ENCODE results near the gene SPATA3. TPM values are rescaled to one million over a fixed set of nuclear protein-coding genes. Genes with fewer than 3 reads are reported as not detected.

SPATA3 gene
- total and polyA plus RNA-seq, 2 experiments from 2014 or later = not detected

DNA sequence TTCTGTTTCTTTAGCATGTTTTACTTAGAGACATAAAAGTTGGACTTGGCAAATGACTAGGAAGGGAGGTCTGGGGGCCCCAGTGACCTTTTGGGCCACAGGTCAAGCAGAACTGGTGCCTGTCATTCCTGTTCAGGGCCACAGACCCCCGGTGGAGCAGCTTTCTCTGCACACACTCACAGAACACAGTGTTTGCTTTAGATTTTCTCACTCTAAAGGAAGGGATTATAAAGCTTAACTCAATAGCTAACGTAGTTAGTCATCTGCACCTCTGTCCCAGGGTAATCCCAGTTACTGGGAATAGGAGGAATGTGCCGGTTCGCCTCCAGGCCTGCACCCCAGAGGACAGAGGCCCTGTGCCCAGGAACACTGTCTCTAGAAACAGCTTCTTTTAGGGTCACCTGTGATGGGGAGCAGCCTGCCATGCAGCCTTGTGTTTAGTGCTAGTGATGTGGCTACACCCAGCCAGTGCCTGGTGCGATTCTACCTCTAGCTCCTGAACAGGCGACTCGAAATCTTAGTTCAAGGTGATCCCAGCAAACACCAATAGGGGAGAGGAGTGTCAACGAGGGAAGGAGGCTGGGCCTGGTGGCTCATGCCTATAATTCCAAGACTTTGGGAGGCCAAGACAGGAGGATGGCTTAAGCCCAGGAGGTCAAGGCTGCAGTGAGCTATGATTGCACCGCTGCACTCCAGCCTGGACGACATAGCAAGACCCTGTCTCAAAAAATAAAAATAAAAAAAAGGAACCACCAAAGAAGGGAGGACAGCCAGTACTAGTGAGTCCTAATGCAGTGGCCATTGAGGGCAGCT lies 11.6 kb downstream of the SPATA3 start:
- H3K4me3 ChIP-seq = no peak overlapping the region
- no peaks in the 10 kb centered on the region for H3K36me3 ChIP-seq (replicated peaks; ENCODE audit: insufficient read depth, low read depth)
- no peaks in the 10 kb centered on the region for H3K9me2 ChIP-seq (replicated peaks; ENCODE audit: insufficient read depth)
- DNase-seq (ENCODE audit: low spot score) = peak; percentile 32
- H3K4me1 ChIP-seq (ENCODE audit: insufficient read depth) = peaks cover 9% of the 10 kb centered on the region
- no peaks in the 10 kb centered on the region for H3K79me2 ChIP-seq
- no peaks in the 10 kb centered on the region for H3K9me3 ChIP-seq (ENCODE audit: low read depth)
- peak overlapping the region; percentile 66 for H3K27ac ChIP-seq
- no peaks in the 10 kb centered on the region for H3K27me3 ChIP-seq
- TF ChIP-seq, protein P1, sequence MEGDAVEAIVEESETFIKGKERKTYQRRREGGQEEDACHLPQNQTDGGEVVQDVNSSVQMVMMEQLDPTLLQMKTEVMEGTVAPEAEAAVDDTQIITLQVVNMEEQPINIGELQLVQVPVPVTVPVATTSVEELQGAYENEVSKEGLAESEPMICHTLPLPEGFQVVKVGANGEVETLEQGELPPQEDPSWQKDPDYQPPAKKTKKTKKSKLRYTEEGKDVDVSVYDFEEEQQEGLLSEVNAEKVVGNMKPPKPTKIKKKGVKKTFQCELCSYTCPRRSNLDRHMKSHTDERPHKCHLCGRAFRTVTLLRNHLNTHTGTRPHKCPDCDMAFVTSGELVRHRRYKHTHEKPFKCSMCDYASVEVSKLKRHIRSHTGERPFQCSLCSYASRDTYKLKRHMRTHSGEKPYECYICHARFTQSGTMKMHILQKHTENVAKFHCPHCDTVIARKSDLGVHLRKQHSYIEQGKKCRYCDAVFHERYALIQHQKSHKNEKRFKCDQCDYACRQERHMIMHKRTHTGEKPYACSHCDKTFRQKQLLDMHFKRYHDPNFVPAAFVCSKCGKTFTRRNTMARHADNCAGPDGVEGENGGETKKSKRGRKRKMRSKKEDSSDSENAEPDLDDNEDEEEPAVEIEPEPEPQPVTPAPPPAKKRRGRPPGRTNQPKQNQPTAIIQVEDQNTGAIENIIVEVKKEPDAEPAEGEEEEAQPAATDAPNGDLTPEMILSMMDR (IDR thresholded peaks at IDR 0.05; ENCODE audit: poor library complexity) = no peak
- WGBS (ENCODE audit: low lambda C conversion rate, missing lambda C conversion rate) = 57% methylated on average over 10 of the region's 10 CpGs
- no peak overlapping the region for H3K4me2 ChIP-seq
- no peaks in the 10 kb centered on the region for H4K20me1 ChIP-seq (ENCODE audit: insufficient read depth, poor library complexity, severe bottlenecking)
- H2AFZ ChIP-seq = no peak overlapping the region

DNA sequence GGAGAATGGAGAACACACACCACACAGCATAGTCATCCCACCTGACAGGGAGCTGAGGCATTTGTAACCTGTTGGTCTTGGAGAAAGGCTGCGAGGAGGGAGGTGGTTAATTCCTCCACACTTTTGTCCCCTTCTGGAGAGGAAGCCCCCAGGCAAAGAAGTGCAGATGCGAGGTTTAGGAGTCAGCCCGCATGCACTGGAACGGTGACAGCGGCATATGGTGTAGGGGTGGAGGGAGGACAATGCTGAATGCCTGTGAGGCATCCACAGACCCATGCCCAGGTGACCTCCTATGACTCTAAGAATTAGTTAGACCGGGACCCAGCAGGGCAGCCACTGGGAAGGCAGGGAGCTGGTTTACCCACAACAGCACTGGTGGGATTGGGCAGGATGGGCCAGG lies 12.2 kb downstream of the SPATA3 start:
- Histone ChIP-seq H3K4me1 (ENCODE audit: insufficient read depth) (peaks cover 9% of the 10 kb centered on the region), H3K27me3 (no peaks in the 10 kb centered on the region), H4K20me1 (ENCODE audit: insufficient read depth, poor library complexity, severe bottlenecking) (no peaks in the 10 kb centered on the region), H3K4me3 (no peak overlapping the region), H3K9me2 (replicated peaks; ENCODE audit: insufficient read depth) (no peaks in the 10 kb centered on the region), H3K79me2 (no peaks in the 10 kb centered on the region), H3K9me3 (ENCODE audit: low read depth) (no peaks in the 10 kb centered on the region), H3K4me2 (no peak overlapping the region), H3K27ac (peak overlapping the region; percentile 66), H3K36me3 (replicated peaks; ENCODE audit: insufficient read depth, low read depth) (no peaks in the 10 kb centered on the region), H2AFZ (no peak overlapping the region)
- TF ChIP-seq EZH2phosphoT487 (IDR thresholded peaks at IDR 0.05; ENCODE audit: low read depth, severe bottlenecking, unreplicated experiment) (no peak), EZH2 (IDR thresholded peaks at IDR 0.05; ENCODE audit: borderline replicate concordance) (no peak)
- TF ChIP-seq, protein P1 (IDR thresholded peaks at IDR 0.05; ENCODE audit: poor library complexity) = no peak
- 86% methylated on average over 6 of the region's 6 CpGs for WGBS (ENCODE audit: low lambda C conversion rate, missing lambda C conversion rate)
- DNase-seq (ENCODE audit: low spot score) = no peak

DNA sequence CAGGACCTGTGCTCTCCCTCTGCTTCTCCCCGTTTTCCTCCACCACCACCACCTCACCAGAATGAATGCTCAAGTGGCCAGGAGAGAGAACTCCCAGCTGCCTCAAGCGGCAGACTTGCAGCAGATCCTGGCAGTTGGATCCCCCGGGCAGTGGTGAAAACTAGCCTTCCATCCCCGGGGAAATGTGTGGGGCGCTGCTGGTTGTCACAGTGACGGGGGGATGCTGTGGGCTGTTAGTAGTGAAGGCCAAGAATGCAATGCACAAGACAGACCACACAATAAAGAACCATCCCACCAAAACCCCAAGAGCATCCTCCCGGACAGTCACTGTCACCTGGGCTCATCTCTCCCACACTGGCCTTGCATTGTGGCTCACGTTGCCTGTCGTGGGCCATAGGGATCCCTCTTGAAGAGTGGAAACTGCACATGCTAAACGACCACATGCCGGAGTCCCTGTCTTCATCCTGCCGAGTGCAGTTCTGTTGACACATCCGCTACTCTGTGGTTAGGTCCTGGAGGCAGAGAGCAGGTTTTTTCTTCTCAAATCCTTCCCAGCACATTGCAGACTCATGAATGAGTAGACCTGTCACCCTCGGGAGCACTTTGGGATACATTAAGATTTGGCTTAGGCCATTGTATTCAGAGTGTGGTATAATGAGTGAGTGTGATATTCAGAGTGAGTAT lies 13.5 kb downstream of the SPATA3 start:
- no peaks in the 10 kb centered on the region for H3K27me3 ChIP-seq
- no peaks in the 10 kb centered on the region for H3K79me2 ChIP-seq
- H3K4me2 ChIP-seq = no peak overlapping the region
- no peaks in the 10 kb centered on the region for H3K9me3 ChIP-seq (ENCODE audit: low read depth)
- no peaks in the 10 kb centered on the region for H4K20me1 ChIP-seq (ENCODE audit: insufficient read depth, poor library complexity, severe bottlenecking)
- H3K27ac ChIP-seq = no peak overlapping the region
- 76% methylated on average over 14 of the region's 14 CpGs for WGBS (ENCODE audit: low lambda C conversion rate, missing lambda C conversion rate)
- no peaks in the 10 kb centered on the region for H3K36me3 ChIP-seq (replicated peaks; ENCODE audit: insufficient read depth, low read depth)
- no peaks in the 10 kb centered on the region for H3K9me2 ChIP-seq (replicated peaks; ENCODE audit: insufficient read depth)
- H2AFZ ChIP-seq = no peak overlapping the region
- H3K4me1 ChIP-seq (ENCODE audit: insufficient read depth) = peaks cover 9% of the 10 kb centered on the region
- TF ChIP-seq EZH2phosphoT487 (IDR thresholded peaks at IDR 0.05; ENCODE audit: low read depth, severe bottlenecking, unreplicated experiment) = no peak
- no peak for TF ChIP-seq EZH2 (IDR thresholded peaks at IDR 0.05; ENCODE audit: borderline replicate concordance)
- TF ChIP-seq, protein P1 (IDR thresholded peaks at IDR 0.05; ENCODE audit: poor library complexity) = no peak
- DNase-seq (ENCODE audit: low spot score) = no peak
- H3K4me3 ChIP-seq = no peak overlapping the region

All from hepatocyte (in vitro differentiated cells).